Stimulated activated CD8-positive, alpha-beta memory T cell treated with anti-CD3 and anti-CD28 coated beads, Interleukin-7, amount 100 ng/mL, for 48 hours (primary cell): ENCODE measurements around the gene KCMF1.

Experiments used
- DNase-seq, 2 donors: peaks; one replicate each; pipeline ENCODE4 v3.0.0-alpha.2; 2020; ENCODE audit warnings: low read depth in 1 of 2; ENCODE audit errors: extremely low read depth in 1 of 2

KCMF1 gene

GRCh38 chr2:84980263-84980983 is 9.5 kb downstream of the KCMF1 start:
- DNase-seq, result no peak

- DNase-seq, result no peak
Observed at GRCh38 chr2:84986018-84986417, 15.1 kb downstream of the KCMF1 start.

GRCh38 chr2:84989422-84989821 is 18.5 kb downstream of the KCMF1 start:
- DNase-seq, result no peak

- no peak for DNase-seq
Observed at GRCh38 chr2:84989927-84990326, 19.0 kb downstream of the KCMF1 start.

- DNase-seq, result no peak
Observed at GRCh38 chr2:84991404-84992160, 20.6 kb downstream of the KCMF1 start.

- no peak for DNase-seq
Observed at GRCh38 chr2:84995826-84996225, 24.9 kb downstream of the KCMF1 start.

- no peak for DNase-seq
Observed at GRCh38 chr2:84996909-84997308, 25.9 kb downstream of the KCMF1 start.

- DNase-seq, result no peak
Observed at GRCh38 chr2:84999553-84999955, 28.6 kb downstream of the KCMF1 start.

- no peak for DNase-seq
Observed at GRCh38 chr2:85001595-85001994, 30.6 kb downstream of the KCMF1 start.

- DNase-seq, result no peak
Observed at GRCh38 chr2:85002534-85002933, 31.6 kb downstream of the KCMF1 start.

- no peak for DNase-seq
Observed at GRCh38 chr2:85008252-85008651, 37.3 kb downstream of the KCMF1 start.

- DNase-seq, result no peak
Observed at GRCh38 chr2:85009019-85009618, 38.2 kb downstream of the KCMF1 start.

GRCh38 chr2:85010404-85010803 is 39.4 kb downstream of the KCMF1 start:
- no peak for DNase-seq

- DNase-seq, result no peak
Observed at GRCh38 chr2:85011098-85011497, 40.1 kb downstream of the KCMF1 start.

- DNase-seq, result no peak
Observed at GRCh38 chr2:85011747-85012146, 40.8 kb downstream of the KCMF1 start.

GRCh38 chr2:85012431-85012830 is 41.5 kb downstream of the KCMF1 start:
- no peak for DNase-seq

GRCh38 chr2:85012855-85013254 is 41.9 kb downstream of the KCMF1 start:
- no peak for DNase-seq

GRCh38 chr2:85015653-85016360 is 44.8 kb downstream of the KCMF1 start:
- no peak for DNase-seq

- DNase-seq, result no peak
Observed at GRCh38 chr2:85016446-85016845, 45.5 kb downstream of the KCMF1 start.

- DNase-seq, result no peak
Observed at GRCh38 chr2:85017411-85018048, 46.6 kb downstream of the KCMF1 start.

GRCh38 chr2:85018049-85018447 is 47.1 kb downstream of the KCMF1 start:
- DNase-seq, result no peak
